ENCODE data around the gene COL11A2. TPM values are rescaled to one million over a fixed set of nuclear protein-coding genes. Genes with fewer than 3 reads are reported as not detected.

The COL11A2 gene
- total RNA-seq, 1 experiment from 2014 or later: 0.91 TPM

GRCh38 chr6:33173535-33174180 is 18.6 kb downstream of the COL11A2 start:
- Mint-ChIP-seq H3K9me3 (ENCODE audit: unreplicated experiment) (no peaks in the 10 kb centered on the region), H3K4me3 (ENCODE audit: unreplicated experiment) (no peak overlapping the region), H3K36me3 (ENCODE audit: insufficient read depth, unreplicated experiment) (no peaks in the 10 kb centered on the region), H3K27ac (ENCODE audit: low read depth, unreplicated experiment) (no peak overlapping the region), H3K4me1 (ENCODE audit: insufficient read depth, unreplicated experiment) (no peaks in the 10 kb centered on the region), H3K27me3 (ENCODE audit: insufficient read depth, unreplicated experiment) (peaks cover 24% of the 10 kb centered on the region)
- ChIA-PET POLR2A (interaction anchor here (1.0 kb wide), 1 partner anchor 15 kb away, joined by 3 read pairs; no protein-coding TSS in a partner anchor), CTCF (interaction anchor here (0.5 to 3.0 kb wide), 8 partner anchors 9 to 189 kb away, joined by 3 to 16 read pairs (median 4); no protein-coding TSS in a partner anchor)
- TF ChIP-seq CTCF (IDR thresholded peaks at IDR 0.05; ENCODE audit: unreplicated experiment): no peak
- intact Hi-C loops (cut with micrococcal nuclease): loop anchor here (2.0 kb wide), 2 partner anchors 55 to 159 kb away; no protein-coding TSS in a partner anchor
- DNase-seq (ENCODE audit: unreplicated experiment): no peak
- no TSS peak for BruUV-seq (replicated peaks)

GRCh38 chr6:33172688-33173534 is 19.4 kb downstream of the COL11A2 start:
- intact Hi-C loops (cut with micrococcal nuclease): loop anchor here (2.0 kb wide), 2 partner anchors 54 to 158 kb away; no protein-coding TSS in a partner anchor
- Mint-ChIP-seq H3K9me3 (ENCODE audit: unreplicated experiment) (no peaks in the 10 kb centered on the region), H3K27ac (ENCODE audit: low read depth, unreplicated experiment) (no peak overlapping the region), H3K27me3 (ENCODE audit: insufficient read depth, unreplicated experiment) (peaks cover 24% of the 10 kb centered on the region), H3K4me3 (ENCODE audit: unreplicated experiment) (no peak overlapping the region), H3K36me3 (ENCODE audit: insufficient read depth, unreplicated experiment) (no peaks in the 10 kb centered on the region), H3K4me1 (ENCODE audit: insufficient read depth, unreplicated experiment) (no peaks in the 10 kb centered on the region)
- peak; percentile 60 for DNase-seq (ENCODE audit: unreplicated experiment)
- BruUV-seq (replicated peaks): no TSS peak
- ChIA-PET POLR2A (no interaction called here), CTCF (interaction anchor here (0.5 to 3.0 kb wide), 20 partner anchors 8 to 239 kb away, joined by 3 to 16 read pairs (median 4); no protein-coding TSS in a partner anchor)
- TF ChIP-seq CTCF (IDR thresholded peaks at IDR 0.05; ENCODE audit: unreplicated experiment): peak; percentile 73

- intact Hi-C loops (cut with micrococcal nuclease): loop anchor here (2.0 kb wide), 2 partner anchors 53 to 157 kb away; no protein-coding TSS in a partner anchor
- Mint-ChIP-seq H3K9me3 (ENCODE audit: unreplicated experiment) (no peaks in the 10 kb centered on the region), H3K36me3 (ENCODE audit: insufficient read depth, unreplicated experiment) (no peaks in the 10 kb centered on the region), H3K27me3 (ENCODE audit: insufficient read depth, unreplicated experiment) (peaks cover 24% of the 10 kb centered on the region), H3K27ac (ENCODE audit: low read depth, unreplicated experiment) (no peak overlapping the region), H3K4me3 (ENCODE audit: unreplicated experiment) (no peak overlapping the region), H3K4me1 (ENCODE audit: insufficient read depth, unreplicated experiment) (no peaks in the 10 kb centered on the region)
- CTCF ChIA-PET: interaction anchor here (0.6 to 3.0 kb wide), 17 partner anchors 8 to 238 kb away, joined by 3 to 16 read pairs (median 4); no protein-coding TSS in a partner anchor
- POLR2A ChIA-PET: no interaction called here
- BruUV-seq (replicated peaks): no TSS peak
- no peak for DNase-seq (ENCODE audit: unreplicated experiment)
- TF ChIP-seq CTCF (IDR thresholded peaks at IDR 0.05; ENCODE audit: unreplicated experiment): no peak
Observed at GRCh38 chr6:33171880-33172687, 20.2 kb downstream of the COL11A2 start.

All from MCF 10A (cell line).